ENCODE measurements around the gene PIK3R1.

Gene PIK3R1

GRCh38 chr5:68259700-68260099 lies 44.1 kb downstream of the PIK3R1 start:
- Histone ChIP-seq H3K36me3 (ENCODE audit: control insufficient read depth, insufficient read depth, low read length) (no peaks in the 10 kb centered on the region), H3K27ac (ENCODE audit: low read depth, low read length) (peak overlapping the region; percentile 76), H3K9ac (ENCODE audit: low read length) (no peak overlapping the region), H3K27me3 (ENCODE audit: control insufficient read depth, insufficient read depth, low read length) (no peaks in the 10 kb centered on the region), H3K4me3 (ENCODE audit: low read length) (no peak overlapping the region), H3K4me1 (ENCODE audit: control insufficient read depth, insufficient read depth, low read length) (peaks cover 53% of the 10 kb centered on the region)

- Histone ChIP-seq H3K4me3 (ENCODE audit: low read length) (no peak overlapping the region), H3K9ac (ENCODE audit: low read length) (no peak overlapping the region), H3K4me1 (ENCODE audit: control insufficient read depth, insufficient read depth, low read length) (peaks cover 54% of the 10 kb centered on the region), H3K27me3 (ENCODE audit: control insufficient read depth, insufficient read depth, low read length) (no peaks in the 10 kb centered on the region), H3K36me3 (ENCODE audit: control insufficient read depth, insufficient read depth, low read length) (no peaks in the 10 kb centered on the region), H3K27ac (ENCODE audit: low read depth, low read length) (peak overlapping the region; percentile 42)
Measured at GRCh38 chr5:68260467-68260866, 44.9 kb downstream of the PIK3R1 start.

- Histone ChIP-seq H3K36me3 (ENCODE audit: control insufficient read depth, insufficient read depth, low read length) (no peaks in the 10 kb centered on the region), H3K4me1 (ENCODE audit: control insufficient read depth, insufficient read depth, low read length) (peaks cover 53% of the 10 kb centered on the region), H3K4me3 (ENCODE audit: low read length) (no peak overlapping the region), H3K27me3 (ENCODE audit: control insufficient read depth, insufficient read depth, low read length) (no peaks in the 10 kb centered on the region), H3K27ac (ENCODE audit: low read depth, low read length) (peak overlapping the region; percentile 57), H3K9ac (ENCODE audit: low read length) (no peak overlapping the region)
Measured at GRCh38 chr5:68261169-68261568, 45.6 kb downstream of the PIK3R1 start.

- Histone ChIP-seq H3K4me1 (ENCODE audit: control insufficient read depth, insufficient read depth, low read length) (peaks cover 55% of the 10 kb centered on the region), H3K36me3 (ENCODE audit: control insufficient read depth, insufficient read depth, low read length) (no peaks in the 10 kb centered on the region), H3K27me3 (ENCODE audit: control insufficient read depth, insufficient read depth, low read length) (no peaks in the 10 kb centered on the region), H3K4me3 (ENCODE audit: low read length) (no peak overlapping the region), H3K27ac (ENCODE audit: low read depth, low read length) (peak overlapping the region; percentile 57), H3K9ac (ENCODE audit: low read length) (no peak overlapping the region)
Measured at GRCh38 chr5:68261569-68262065, 46.1 kb downstream of the PIK3R1 start.

DNA sequence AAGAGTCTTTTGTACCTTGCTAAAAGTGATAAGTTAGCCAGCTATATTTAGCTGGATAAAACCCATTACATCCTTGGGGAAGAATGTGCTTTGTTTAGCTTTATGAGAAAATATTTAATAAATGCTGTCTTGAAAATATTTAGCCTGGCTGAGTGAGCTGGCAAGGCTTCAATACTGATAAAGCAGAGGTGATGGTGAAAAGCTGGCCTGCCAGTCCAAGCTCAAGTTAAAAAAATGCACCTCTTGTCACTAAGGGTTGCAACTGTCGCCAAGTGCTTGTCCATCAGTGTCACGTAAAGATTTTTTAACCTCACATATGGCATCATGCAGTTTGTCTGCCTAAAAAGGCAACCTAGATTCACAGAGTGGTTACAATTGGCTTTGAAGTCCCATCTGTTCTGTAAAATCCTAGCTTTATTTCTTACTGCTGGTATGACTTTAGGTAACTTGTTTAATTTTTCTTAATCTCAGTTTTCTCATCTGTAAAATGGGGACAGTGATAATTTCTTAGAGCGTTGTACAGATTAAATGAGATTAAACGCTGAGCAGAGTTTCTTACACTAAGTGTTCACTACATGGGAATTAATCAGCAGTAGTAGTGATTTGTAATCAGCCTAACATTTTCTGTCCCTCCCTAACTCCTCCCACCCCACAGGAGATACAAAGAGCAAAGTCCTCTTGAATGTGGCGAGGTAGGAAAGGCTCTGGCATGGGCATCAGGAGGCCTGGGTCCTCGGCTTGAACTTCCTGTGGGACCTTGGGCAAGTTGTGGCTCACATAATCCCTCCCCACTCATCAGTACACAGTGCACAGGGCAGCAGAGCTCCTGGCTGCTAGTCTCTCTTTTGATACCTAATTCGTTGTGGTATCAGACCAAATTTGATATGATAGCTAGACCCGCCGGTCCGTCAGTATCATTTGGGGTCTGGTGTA lies 48.7 kb downstream of the PIK3R1 start:
- peak overlapping the region; percentile 85 for H3K27ac ChIP-seq (ENCODE audit: low read depth, low read length)
- no peak overlapping the region for H3K9ac ChIP-seq (ENCODE audit: low read length)
- no peaks in the 10 kb centered on the region for H3K36me3 ChIP-seq (ENCODE audit: control insufficient read depth, insufficient read depth, low read length)
- H3K4me3 ChIP-seq (ENCODE audit: low read length): no peak overlapping the region
- H3K4me1 ChIP-seq (ENCODE audit: control insufficient read depth, insufficient read depth, low read length): peaks cover 56% of the 10 kb centered on the region
- no peaks in the 10 kb centered on the region for H3K27me3 ChIP-seq (ENCODE audit: control insufficient read depth, insufficient read depth, low read length)

DNA sequence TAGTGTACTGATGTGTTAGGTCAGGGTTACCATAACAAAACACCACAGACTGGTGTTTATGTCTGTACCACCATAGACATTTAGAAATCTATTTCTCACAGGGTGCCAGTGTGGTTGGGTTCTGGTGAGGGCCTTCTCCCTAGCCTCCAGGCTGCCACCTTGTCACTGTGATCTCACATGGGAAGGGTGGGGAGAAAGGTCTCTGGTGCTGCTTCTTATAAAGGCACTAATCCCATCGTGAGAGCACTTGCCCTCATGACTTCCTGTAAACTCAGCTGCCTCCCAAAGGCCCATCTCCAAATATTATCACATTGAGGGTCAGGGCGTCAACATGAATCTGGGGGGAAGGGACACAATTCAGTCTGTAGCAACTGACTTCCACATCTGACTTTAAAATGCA lies 49.8 kb downstream of the PIK3R1 start:
- H3K27me3 ChIP-seq (ENCODE audit: control insufficient read depth, insufficient read depth, low read length): no peaks in the 10 kb centered on the region
- no peak overlapping the region for H3K4me3 ChIP-seq (ENCODE audit: low read length)
- H3K27ac ChIP-seq (ENCODE audit: low read depth, low read length): peak overlapping the region; percentile 85
- H3K4me1 ChIP-seq (ENCODE audit: control insufficient read depth, insufficient read depth, low read length): peaks cover 55% of the 10 kb centered on the region
- no peaks in the 10 kb centered on the region for H3K36me3 ChIP-seq (ENCODE audit: control insufficient read depth, insufficient read depth, low read length)
- H3K9ac ChIP-seq (ENCODE audit: low read length): no peak overlapping the region

DNA sequence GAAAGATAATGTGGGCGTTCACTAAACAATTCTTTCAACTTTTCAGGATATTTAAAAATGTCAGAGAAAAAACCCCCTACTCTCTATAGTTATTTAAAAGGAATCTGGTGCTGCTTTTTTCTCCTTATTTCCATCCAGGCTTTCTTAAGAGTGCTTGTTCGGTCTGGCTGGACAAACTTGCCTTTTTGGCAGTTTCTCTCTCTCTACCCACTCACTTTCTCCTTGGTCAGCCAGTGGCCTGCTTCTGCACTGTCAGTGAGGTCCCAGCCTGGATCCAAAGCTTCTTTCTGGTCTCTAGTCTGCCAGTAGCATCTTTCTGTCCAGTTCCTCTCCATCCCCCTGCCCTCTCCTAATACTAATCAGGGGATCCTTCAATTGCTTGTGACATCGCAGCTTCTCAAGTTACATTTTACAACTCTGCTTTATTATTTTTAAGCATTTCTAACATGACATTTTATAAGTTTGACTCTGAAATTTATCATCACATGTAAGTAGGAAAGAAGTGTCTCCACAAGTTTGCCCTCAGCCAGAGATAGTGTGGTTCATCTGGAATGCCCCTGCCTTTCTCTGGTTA lies 50.4 kb downstream of the PIK3R1 start:
- no peak overlapping the region for H3K4me3 ChIP-seq (ENCODE audit: low read length)
- H3K4me1 ChIP-seq (ENCODE audit: control insufficient read depth, insufficient read depth, low read length): peaks cover 56% of the 10 kb centered on the region
- H3K9ac ChIP-seq (ENCODE audit: low read length): no peak overlapping the region

GRCh38 chr5:68266457-68266856 lies 50.9 kb downstream of the PIK3R1 start:
- Histone ChIP-seq H3K4me1 (ENCODE audit: control insufficient read depth, insufficient read depth, low read length) (peaks cover 61% of the 10 kb centered on the region), H3K36me3 (ENCODE audit: control insufficient read depth, insufficient read depth, low read length) (no peaks in the 10 kb centered on the region), H3K27me3 (ENCODE audit: control insufficient read depth, insufficient read depth, low read length) (no peaks in the 10 kb centered on the region), H3K27ac (ENCODE audit: low read depth, low read length) (peak overlapping the region; percentile 85), H3K4me3 (ENCODE audit: low read length) (no peak overlapping the region), H3K9ac (ENCODE audit: low read length) (no peak overlapping the region)

More for the DNA sequence above, 50.4 kb downstream of the PIK3R1 start:
- Histone ChIP-seq H3K27ac (ENCODE audit: low read depth, low read length) (peak overlapping the region; percentile 85), H3K27me3 (ENCODE audit: control insufficient read depth, insufficient read depth, low read length) (no peaks in the 10 kb centered on the region), H3K36me3 (ENCODE audit: control insufficient read depth, insufficient read depth, low read length) (no peaks in the 10 kb centered on the region)

DNA sequence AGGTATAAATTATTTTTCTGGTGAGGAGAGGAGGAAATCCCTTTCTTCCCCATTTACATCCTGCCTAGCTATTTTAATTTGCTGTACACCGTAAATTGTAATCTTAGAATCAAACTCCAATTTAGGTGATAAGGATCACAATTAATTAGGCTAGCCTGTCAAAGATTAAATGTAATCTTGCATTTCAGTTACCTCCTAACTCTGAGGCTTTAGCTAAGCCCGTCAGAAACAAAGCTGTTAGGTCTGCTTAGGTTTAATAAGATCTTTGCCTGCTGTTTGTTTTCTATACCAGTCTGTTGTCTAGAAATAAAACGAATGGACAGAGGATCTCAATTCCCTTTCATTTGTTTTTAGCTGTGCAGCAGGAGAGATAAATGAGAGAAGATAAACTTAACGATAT lies 51.5 kb downstream of the PIK3R1 start:
- Histone ChIP-seq H3K27me3 (ENCODE audit: control insufficient read depth, insufficient read depth, low read length) (no peaks in the 10 kb centered on the region), H3K27ac (ENCODE audit: low read depth, low read length) (peak overlapping the region; percentile 85), H3K36me3 (ENCODE audit: control insufficient read depth, insufficient read depth, low read length) (no peaks in the 10 kb centered on the region), H3K4me1 (ENCODE audit: control insufficient read depth, insufficient read depth, low read length) (peaks cover 61% of the 10 kb centered on the region), H3K9ac (ENCODE audit: low read length) (no peak overlapping the region), H3K4me3 (ENCODE audit: low read length) (no peak overlapping the region)

DNA sequence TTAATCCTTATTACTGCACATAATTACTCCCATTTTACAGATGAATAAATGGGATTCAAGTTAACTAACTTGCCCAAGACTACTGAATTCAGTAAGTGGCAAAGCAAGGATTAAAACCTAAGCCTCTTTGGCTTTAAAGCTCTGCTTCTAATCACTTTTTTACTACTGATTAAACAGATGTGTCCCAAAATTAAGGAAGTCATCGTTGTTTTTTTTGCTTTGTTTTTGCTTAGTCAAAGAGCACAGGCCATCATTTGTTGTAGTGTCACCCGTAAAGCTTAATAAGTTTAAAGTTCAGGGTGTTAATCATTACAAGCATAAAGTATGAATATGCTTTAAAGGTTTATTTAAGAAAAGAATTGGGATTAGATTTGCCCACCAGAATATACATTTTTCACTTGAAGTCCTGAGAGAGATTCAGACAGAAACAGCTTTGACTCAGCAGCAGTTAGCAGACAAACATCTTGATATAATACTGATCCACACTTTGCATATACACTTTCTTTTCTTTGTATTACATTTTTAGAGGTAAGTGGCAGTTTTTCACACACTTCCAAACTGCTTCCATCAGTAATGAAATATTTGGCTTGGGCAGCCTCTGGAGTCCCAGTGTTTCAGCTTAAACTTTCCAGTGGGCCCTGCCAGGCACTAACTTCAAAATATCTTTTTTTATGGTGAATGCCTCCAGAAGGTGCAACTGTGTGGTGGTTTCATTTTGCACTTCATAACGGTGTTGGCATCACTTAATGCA lies 52.7 kb downstream of the PIK3R1 start:
- H3K9ac ChIP-seq (ENCODE audit: low read length): no peak overlapping the region
- H3K4me1 ChIP-seq (ENCODE audit: control insufficient read depth, insufficient read depth, low read length): peaks cover 70% of the 10 kb centered on the region
- H3K4me3 ChIP-seq (ENCODE audit: low read length): no peak overlapping the region
- no peaks in the 10 kb centered on the region for H3K27me3 ChIP-seq (ENCODE audit: control insufficient read depth, insufficient read depth, low read length)
- no peaks in the 10 kb centered on the region for H3K36me3 ChIP-seq (ENCODE audit: control insufficient read depth, insufficient read depth, low read length)
- H3K27ac ChIP-seq (ENCODE audit: low read depth, low read length): peak overlapping the region; percentile 59

DNA sequence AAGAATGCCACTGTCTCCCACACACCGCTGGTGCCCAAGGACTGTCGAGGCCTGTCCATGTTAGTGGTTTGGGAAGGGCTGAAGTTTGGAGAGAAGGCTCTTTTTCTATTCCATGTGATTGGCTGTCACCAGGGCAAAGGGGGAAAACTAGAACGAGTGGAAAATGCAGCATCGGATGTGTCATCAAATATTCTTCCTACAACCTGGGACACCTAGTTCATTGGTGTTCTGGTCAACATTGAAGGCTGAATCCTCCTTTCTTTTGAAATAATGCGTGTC lies 53.2 kb downstream of the PIK3R1 start:
- Histone ChIP-seq H3K4me3 (ENCODE audit: low read length) (no peak overlapping the region), H3K4me1 (ENCODE audit: control insufficient read depth, insufficient read depth, low read length) (peaks cover 68% of the 10 kb centered on the region), H3K27ac (ENCODE audit: low read depth, low read length) (peak overlapping the region; percentile 59), H3K27me3 (ENCODE audit: control insufficient read depth, insufficient read depth, low read length) (no peaks in the 10 kb centered on the region), H3K36me3 (ENCODE audit: control insufficient read depth, insufficient read depth, low read length) (no peaks in the 10 kb centered on the region), H3K9ac (ENCODE audit: low read length) (no peak overlapping the region)

DNA sequence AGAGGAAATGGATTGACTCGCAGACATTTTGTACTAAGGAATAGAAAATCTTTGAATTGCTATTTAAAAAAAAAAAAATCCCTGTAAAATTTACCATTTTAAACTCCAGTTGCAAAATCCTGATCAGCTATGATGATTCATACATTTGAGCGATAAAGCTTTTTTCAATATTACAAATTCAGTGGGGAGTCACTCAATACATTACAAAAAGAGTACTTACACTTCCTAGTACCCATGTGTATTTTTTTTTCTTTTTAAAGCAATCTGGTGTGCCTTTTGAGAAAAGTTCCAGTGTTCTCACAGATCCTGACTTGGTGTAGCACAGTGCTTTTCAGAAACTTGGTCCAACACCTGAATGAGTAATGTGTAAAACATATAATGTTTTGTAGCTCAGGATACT lies 54.3 kb downstream of the PIK3R1 start:
- H3K9ac ChIP-seq (ENCODE audit: low read length): no peak overlapping the region
- peaks cover 69% of the 10 kb centered on the region for H3K4me1 ChIP-seq (ENCODE audit: control insufficient read depth, insufficient read depth, low read length)
- no peak overlapping the region for H3K27ac ChIP-seq (ENCODE audit: low read depth, low read length)

More for the DNA sequence above, 54.3 kb downstream of the PIK3R1 start:
- Histone ChIP-seq H3K27me3 (ENCODE audit: control insufficient read depth, insufficient read depth, low read length) (no peaks in the 10 kb centered on the region), H3K4me3 (ENCODE audit: low read length) (no peak overlapping the region), H3K36me3 (ENCODE audit: control insufficient read depth, insufficient read depth, low read length) (no peaks in the 10 kb centered on the region)

Measured in rectal smooth muscle tissue (tissue), 1 donor.